K562 (cell line): Measurements from ENCODE around the gene CRKL. TPM values are rescaled to one million over a fixed set of nuclear protein-coding genes. Genes with fewer than 3 reads are reported as not detected.

ENCODE experiments used
- BDP1 ChIP-seq: IDR thresholded peaks from 3 replicates; pipeline ENCODE4 v1.6.1; 2011; ENCODE audit not compliant: insufficient read length, insufficient read depth
- ELF2 ChIP-seq: fragments of 250-450 bp; sonication (Bioruptor Pico); IDR thresholded peaks from 2 replicates; pipeline ENCODE4 v1.5.0; 2021; ENCODE audit warnings: mild to moderate bottlenecking
- ESRRB ChIP-seq: fragments of 250-450 bp; sonication (Bioruptor Pico); IDR thresholded peaks from 2 replicates; pipeline ENCODE4 v1.5.0; 2020; ENCODE audit warnings: mild to moderate bottlenecking, moderate library complexity, borderline replicate concordance
- HDAC6 ChIP-seq: IDR thresholded peaks from 2 replicates; pipeline ENCODE4 v1.6.1; 2012; ENCODE audit warnings: low read depth, mild to moderate bottlenecking, control low read depth, inconsistent platforms, low read length, moderate library complexity
- MYNN ChIP-seq, 2 experiments: sonication (generic); formaldehyde crosslinking in 1 of 2; IDR thresholded peaks; 2 replicates each; pipeline versions ENCODE4 v1.5.0 to v1.6.1; 2016 to 2020; ENCODE audit warnings: antibody characterized with exemption in 1 of 2, missing genetic modification reagents in 1 of 2
- NFRKB ChIP-seq: fragments of 450-650 bp; IDR thresholded peaks from 2 replicates; pipeline ENCODE4 v1.6.1; 2016; ENCODE audit warnings: low read depth
- NFXL1 ChIP-seq: fragments of 450-650 bp; formaldehyde crosslinking; IDR thresholded peaks from 2 replicates; pipeline ENCODE4 v1.4.0; 2021; ENCODE audit warnings: mild to moderate bottlenecking
- PHB ChIP-seq: fragments of 250-450 bp; sonication (Bioruptor Pico); IDR thresholded peaks from 2 replicates; pipeline ENCODE4 v1.5.0; 2021
- POLR2AphosphoS2 ChIP-seq: IDR thresholded peaks from 2 replicates; pipeline ENCODE4 v1.6.1; 2012; ENCODE audit warnings: low read length, improper control_type of control experiment
- POLR2B ChIP-seq: fragments of 450-650 bp; IDR thresholded peaks from 2 replicates; pipeline ENCODE4 v1.6.1; 2018; ENCODE audit warnings: low read depth; ENCODE audit not compliant: partially characterized antibody
- RBFOX2 ChIP-seq: fragments of 200-400 bp; formaldehyde crosslinking; IDR thresholded peaks from 2 replicates; pipeline ENCODE4 v1.6.1; 2017; ENCODE audit warnings: low read depth, mild to moderate bottlenecking, low read length, moderate library complexity
- TAF15 ChIP-seq: fragments of 200-400 bp; formaldehyde crosslinking; IDR thresholded peaks from 2 replicates; pipeline ENCODE4 v1.6.1; 2017; ENCODE audit warnings: mild to moderate bottlenecking, low read depth, low read length, moderate library complexity
- TCF7L2 ChIP-seq: fragments of 150-350 bp; IDR thresholded peaks from 2 replicates; pipeline ENCODE4 v1.6.1; 2016; ENCODE audit warnings: low read depth, mild to moderate bottlenecking, low read length, moderate library complexity
- YY1 ChIP-seq, 3 experiments: IDR thresholded peaks; 2 replicates each; pipeline ENCODE4 v1.6.1; 2011; ENCODE audit warnings: low read length in 2 of 3, mild to moderate bottlenecking in 2 of 3, moderate library complexity in 2 of 3, borderline replicate concordance in 1 of 3, control low read depth in 1 of 3, low read depth in 1 of 3; ENCODE audit not compliant: insufficient read depth in 3 of 3, insufficient replicate concordance in 2 of 3, control insufficient read depth in 1 of 3, insufficient read length in 1 of 3; ENCODE audit errors: extremely low read depth in 1 of 3
- ZBED1 ChIP-seq: IDR thresholded peaks from 2 replicates; pipeline ENCODE4 v1.6.1; 2014
- ZNF696 ChIP-seq: fragments of 250-450 bp; sonication (Bioruptor Pico); conservative IDR thresholded peaks from 2 replicates; pipeline ENCODE4 v1.4.0; 2020; ENCODE audit warnings: mild to moderate bottlenecking, moderate library complexity
- ZNF76 ChIP-seq: fragments of 250-450 bp; sonication (Bioruptor Pico); IDR thresholded peaks from 2 replicates; pipeline ENCODE4 v1.4.0; 2020; ENCODE audit warnings: mild to moderate bottlenecking, moderate library complexity, borderline replicate concordance
- polyA plus RNA-seq, 8 experiments: library from polyadenylated mRNA; depleted of rRNA in 4 of 8; stranded (reverse) in 5 of 8; unstranded in 3 of 8; fragments of >200 nt; fragmentation: Nextera tagmentation in 2 of 8; fragmentation: Illumina TruSeq in 1 of 8; extraction: Ambion mirVana in 2 of 8; extraction: Trizol in 1 of 8; gene quantifications; 2 replicates each; pipeline versions ENCODE4 v1.2.1 to v1.2.3, GENCODE V29; 2011 to 2014; ENCODE audit warnings: inconsistent platforms in 1 of 8, missing spikeins in 1 of 8
- total RNA-seq, 7 experiments: library from RNA; depleted of rRNA in 6 of 7; stranded (reverse); fragments of >200 nt in 6 of 7; fragmentation: Illumina TruSeq in 2 of 7; extraction: Trizol in 2 of 7; gene quantifications; 2 replicates each; pipeline versions ENCODE4 v1.2.1 to v1.2.3, GENCODE V29; 2011 to 2021; ENCODE audit warnings: low replicate concordance in 1 of 7
- TF ChIP-seq, protein P1 (sequence below), 2 experiments: fragments of 250-450 bp in 1 of 2; fragments of 450-650 bp in 1 of 2; sonication (Bioruptor Pico) in 1 of 2; IDR thresholded peaks; 2 replicates each; pipeline versions ENCODE4 v1.6.1 to v1.8.0; 2016 to 2021; ENCODE audit warnings: mild to moderate bottlenecking in 2 of 2, moderate library complexity in 2 of 2, missing compliant biosample characterization in 1 of 2, missing genetic modification characterization in 1 of 2
- TF ChIP-seq, protein P2 (sequence below): fragments of 250-450 bp; sonication (Bioruptor Pico); IDR thresholded peaks from 2 replicates; pipeline ENCODE4 v1.9.0; 2021; ENCODE audit warnings: mild to moderate bottlenecking, inconsistent platforms

Gene CRKL
- total and polyA plus RNA-seq, 9 of the 15 experiments (the other 6 are each of a cell fraction or from before 2014, with no cell fraction given) = 100 to 263 (median 124) TPM

DNA sequence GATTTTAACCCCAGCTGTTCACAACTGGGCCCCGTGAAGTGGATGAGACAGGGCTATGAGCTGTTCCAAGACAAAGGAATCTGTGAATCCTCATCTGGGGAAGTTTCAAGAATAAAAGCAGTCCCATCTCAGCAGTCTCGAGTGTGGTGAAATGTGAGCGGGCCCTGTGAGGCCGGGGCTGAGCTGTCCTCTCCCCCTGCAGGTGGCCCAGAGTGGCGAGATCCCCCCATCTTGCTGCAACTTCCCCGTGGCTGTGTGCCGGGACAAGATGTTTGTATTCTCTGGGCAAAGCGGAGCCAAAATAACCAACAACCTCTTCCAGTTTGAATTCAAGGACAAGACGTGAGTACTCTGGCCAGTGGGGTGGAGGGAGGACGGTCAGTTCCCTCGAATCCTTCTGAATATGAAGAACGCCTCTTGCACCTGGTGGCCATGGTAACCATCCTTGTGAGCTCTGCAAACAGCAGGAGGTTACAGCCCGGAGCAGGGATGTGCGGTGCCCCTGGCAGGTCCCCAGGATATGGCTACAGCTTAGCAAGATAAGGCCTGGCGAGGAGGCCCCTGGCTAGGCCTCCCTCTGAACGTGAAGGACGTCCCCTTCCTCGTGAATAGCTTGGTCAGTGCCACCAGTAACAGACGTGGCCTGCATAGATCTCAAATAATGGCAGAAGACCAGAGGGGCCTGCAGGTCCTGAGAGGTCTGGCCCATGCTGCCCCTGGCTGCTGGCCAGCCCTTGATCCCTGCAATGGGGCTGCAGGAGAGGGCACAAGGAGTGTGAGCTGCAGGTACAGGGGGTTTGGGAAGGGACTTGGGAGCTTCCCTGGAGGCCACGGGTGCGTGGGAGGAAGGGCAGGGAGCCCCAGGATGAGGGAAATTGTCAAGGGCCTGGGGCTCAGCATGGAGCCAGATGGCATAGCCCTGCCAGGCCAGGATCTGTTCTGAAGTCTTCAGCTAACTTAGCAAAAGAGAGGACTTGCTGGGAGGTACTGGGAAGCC, 73.3 kb downstream of the CRKL start (continued):
- TF ChIP-seq YY1 (IDR thresholded peaks at IDR 0.05; ENCODE audit: borderline replicate concordance in 1 of 3, control insufficient read depth in 1 of 3, extremely low read depth in 1 of 3, insufficient read depth in 3 of 3, insufficient read length in 1 of 3, insufficient replicate concordance in 2 of 3, low read depth in 1 of 3, low read length in 2 of 3) (peak in 1 of 3 experiments; percentile 7), BDP1 (no peak), NFRKB (no peak), ZNF696 (CRISPR knock-in tag) (no peak), HDAC6 (0 out of 2 replicates have a peak, but pooled peaks have one; percentile 55), ELF2 (CRISPR knock-in tag) (0 out of 2 replicates have a peak, but pooled peaks have one; percentile 42), RBFOX2 (no peak; the same call in 1 of the 2 replicates), ESRRB (CRISPR knock-in tag) (no peak), POLR2AphosphoS2 (peak; percentile 83; the same call in 1 of the 2 replicates), POLR2B (no peak), TAF15 (peak; percentile 17; the same call in 1 of the 2 replicates), MYNN (IDR thresholded peaks at IDR 0.05) (no peak), MYNN (CRISPR knock-in tag; IDR thresholded peaks at IDR 0.05) (no peak), ZNF76 (CRISPR knock-in tag) (0 out of 2 replicates have a peak, but pooled peaks have one; percentile 68), ZBED1 (0 out of 2 replicates have a peak, but pooled peaks have one; percentile 50), PHB (CRISPR knock-in tag) (peak; percentile 75; the same call in 1 of the 2 replicates), NFXL1 (CRISPR knock-in tag) (no peak), TCF7L2 (peak; percentile 25; the same call in 1 of the 2 replicates)
- TF ChIP-seq, protein P1, sequence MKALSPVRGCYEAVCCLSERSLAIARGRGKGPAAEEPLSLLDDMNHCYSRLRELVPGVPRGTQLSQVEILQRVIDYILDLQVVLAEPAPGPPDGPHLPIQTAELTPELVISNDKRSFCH (CRISPR knock-in tag; IDR thresholded peaks at IDR 0.05) = no peak
- TF ChIP-seq, protein P1 (tag; IDR thresholded peaks at IDR 0.05) = peak; percentile 59; the same call in 1 of the 2 replicates
- TF ChIP-seq, protein P2, sequence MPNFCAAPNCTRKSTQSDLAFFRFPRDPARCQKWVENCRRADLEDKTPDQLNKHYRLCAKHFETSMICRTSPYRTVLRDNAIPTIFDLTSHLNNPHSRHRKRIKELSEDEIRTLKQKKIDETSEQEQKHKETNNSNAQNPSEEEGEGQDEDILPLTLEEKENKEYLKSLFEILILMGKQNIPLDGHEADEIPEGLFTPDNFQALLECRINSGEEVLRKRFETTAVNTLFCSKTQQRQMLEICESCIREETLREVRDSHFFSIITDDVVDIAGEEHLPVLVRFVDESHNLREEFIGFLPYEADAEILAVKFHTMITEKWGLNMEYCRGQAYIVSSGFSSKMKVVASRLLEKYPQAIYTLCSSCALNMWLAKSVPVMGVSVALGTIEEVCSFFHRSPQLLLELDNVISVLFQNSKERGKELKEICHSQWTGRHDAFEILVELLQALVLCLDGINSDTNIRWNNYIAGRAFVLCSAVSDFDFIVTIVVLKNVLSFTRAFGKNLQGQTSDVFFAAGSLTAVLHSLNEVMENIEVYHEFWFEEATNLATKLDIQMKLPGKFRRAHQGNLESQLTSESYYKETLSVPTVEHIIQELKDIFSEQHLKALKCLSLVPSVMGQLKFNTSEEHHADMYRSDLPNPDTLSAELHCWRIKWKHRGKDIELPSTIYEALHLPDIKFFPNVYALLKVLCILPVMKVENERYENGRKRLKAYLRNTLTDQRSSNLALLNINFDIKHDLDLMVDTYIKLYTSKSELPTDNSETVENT (CRISPR knock-in tag) = peak; percentile 6; the same call in 1 of the 2 replicates
